GM18520 (cell line): ENCODE results near the gene KCNT1.
"Not testable (repeated sequence)": the region's sequence is repeated elsewhere in the genome, so short reads cannot be mapped to it uniquely, and the experiment has no call there.

ENCODE experiments used
- ATAC-seq: cut with Tn5 transposase; IDR thresholded peaks from one replicate; pipeline ENCODE4 v1.9.1; 2021; ENCODE audit not compliant: unreplicated experiment

The KCNT1 gene

DNA sequence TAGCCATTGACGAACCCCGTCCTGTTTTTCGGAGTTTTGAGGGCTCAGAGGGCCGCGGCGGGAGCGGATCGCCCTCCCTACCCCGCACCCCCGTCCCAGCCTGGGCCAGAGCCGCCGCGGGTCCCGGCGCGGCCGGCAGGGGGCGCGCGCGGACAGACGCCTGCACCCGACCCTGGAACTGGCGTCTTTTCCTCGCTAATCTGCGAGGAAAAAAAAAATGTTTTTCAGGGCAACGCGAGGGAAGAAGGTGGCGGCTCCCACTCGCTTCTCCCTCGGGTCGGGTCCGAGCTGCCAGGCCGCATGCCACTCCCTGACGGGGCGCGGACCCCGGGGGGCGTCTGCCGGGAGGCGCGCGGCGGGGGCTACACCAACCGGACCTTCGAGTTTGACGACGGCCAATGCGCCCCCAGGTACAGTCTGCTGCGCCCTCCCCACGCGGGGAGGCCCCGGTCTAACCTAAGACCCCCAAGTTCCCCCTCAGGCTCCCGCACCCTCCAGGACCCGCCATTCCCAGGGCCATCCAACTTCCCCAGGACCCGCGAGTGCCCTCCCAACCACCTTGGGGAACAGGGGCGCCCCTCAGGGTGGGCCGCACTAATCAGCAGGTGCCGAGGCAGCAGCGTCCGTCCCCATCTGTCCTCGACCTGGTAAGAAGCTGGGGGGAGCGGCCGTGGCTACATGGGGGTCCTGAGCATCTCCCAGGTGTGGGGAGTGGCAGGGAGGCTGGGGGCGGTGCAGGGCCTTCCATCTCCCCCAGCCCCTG lies at the start of gene KCNT1:
KCNT1 (plus strand) TSS at position 227 of the 763 bp plus-strand sequence; CDS start at position 301, 74 bp downstream.
- no peak for ATAC-seq

GRCh38 chr9:135655317-135655716 lies 46.7 kb upstream of the KCNT1 start:
- ATAC-seq: no peak

DNA sequence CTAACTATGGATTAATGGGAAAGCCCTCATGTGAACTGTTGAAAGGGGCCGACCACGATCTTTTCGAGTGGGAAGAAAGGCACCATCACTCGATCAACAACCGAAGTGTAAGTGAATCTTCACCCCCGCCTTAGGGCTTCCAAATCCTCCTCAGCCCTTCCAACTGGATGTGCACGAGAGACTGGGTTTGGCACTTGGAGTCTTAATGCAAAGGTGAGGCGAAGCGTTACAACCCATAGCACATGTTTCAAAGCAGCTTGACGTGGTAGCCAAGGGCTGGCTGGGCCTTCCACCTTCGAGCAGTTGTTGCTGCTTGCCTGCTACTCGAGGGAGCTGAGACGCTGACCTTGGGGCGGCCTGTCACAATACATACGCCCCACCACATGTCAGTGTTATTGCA lies 44.6 kb upstream of the KCNT1 start:
- no peak for ATAC-seq

DNA sequence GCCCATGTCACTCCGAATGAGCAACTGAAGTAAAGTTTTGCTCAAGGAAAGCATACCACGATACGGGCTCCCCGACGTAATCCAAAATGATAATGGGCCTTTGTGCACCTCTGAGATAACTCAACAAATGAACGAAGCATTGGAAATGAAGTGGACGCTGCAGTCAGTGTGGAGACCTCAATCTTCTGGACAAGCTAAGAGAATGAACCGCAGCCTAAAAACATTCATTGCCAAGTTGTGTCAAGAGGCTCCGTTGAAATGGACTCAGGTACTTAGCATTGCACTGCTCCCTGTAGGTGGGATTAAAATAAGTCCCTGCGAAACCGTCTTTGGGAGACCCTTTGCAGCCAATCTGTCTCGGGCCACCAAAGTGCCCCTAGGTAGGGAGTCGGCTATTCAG lies 42.7 kb upstream of the KCNT1 start:
- no peak for ATAC-seq

DNA sequence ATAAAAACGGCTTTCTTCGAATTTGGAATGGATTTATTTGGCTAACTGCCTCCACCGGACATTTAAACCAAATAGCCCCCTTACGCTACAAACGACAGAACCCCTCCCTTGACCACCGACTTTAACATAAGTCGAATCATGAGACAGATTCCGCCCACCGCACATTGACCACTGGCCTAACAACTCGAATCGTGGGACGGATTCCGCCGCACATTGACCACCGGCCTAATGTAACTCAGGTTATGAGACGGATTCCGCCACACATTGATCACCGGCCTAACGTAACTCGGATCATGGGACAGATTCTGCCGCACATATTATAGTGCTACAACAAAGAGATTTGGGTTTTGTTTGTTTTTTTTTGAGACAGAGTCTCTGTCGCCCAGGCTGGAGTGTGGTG lies 41.6 kb upstream of the KCNT1 start:
- ATAC-seq: no peak

GRCh38 chr9:135661816-135662560 lies 40.0 kb upstream of the KCNT1 start:
- no peak for ATAC-seq

- ATAC-seq: no peak
These were observed 39.1 kb upstream of the KCNT1 start, which contains the start of gene LCN9 for GRCh38 chr9:135662758-135663450. Gene LCN9 (plus strand): TSS chr9:135663309. CDS start chr9:135663322, 13 bp downstream.

DNA sequence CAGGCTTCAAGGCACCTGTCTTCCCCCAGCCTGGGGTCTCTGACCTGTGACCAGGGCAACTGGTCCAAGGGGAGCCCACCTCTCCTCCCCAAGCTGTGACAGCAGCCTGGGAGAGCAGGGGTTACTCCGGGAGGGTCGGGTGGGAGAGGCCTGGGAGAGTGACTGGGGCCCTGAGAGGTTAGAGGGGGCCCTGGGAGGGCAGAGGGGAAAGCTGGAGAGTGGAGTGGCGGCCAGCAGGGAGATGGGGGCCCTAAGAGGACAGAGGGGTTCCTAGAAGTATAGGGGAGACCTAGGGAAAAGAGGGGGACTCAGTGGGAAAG lies 38.6 kb upstream of the KCNT1 start:
- ATAC-seq: no peak

GRCh38 chr9:135663857-135664256 lies 38.1 kb upstream of the KCNT1 start:
- no peak for ATAC-seq

GRCh38 chr9:135664266-135664665 lies 37.7 kb upstream of the KCNT1 start:
- no peak for ATAC-seq

- ATAC-seq: no peak
These were observed 36.9 kb upstream of the KCNT1 start for GRCh38 chr9:135664801-135665794.

DNA sequence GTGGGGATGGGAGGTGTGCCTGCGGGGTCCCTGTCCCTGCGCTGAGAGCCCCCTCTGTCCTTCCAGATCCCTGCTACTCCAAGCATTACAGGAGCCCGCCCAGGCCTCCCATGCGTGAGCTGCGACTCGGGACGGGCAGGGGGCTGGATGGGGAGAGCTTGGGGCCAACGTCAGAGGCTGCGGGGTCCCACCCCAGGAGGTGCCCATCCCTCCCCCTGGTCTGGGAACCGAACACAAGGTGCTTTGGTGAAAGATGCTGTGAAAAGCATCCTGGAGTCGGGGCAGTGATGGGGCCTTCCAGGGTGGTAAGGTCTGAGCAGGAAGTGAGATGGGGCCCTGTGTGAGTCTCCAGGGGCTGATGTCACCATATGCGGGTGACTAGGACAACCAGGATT lies 36.2 kb upstream of the KCNT1 start:
- ATAC-seq: no peak

- no peak for ATAC-seq
These were observed 35.2 kb upstream of the KCNT1 start for GRCh38 chr9:135666534-135667462.

- no peak for ATAC-seq
These were observed 34.5 kb upstream of the KCNT1 start for GRCh38 chr9:135667463-135668001.

- not testable (repeated sequence) for ATAC-seq
These were observed 33.0 kb upstream of the KCNT1 start for GRCh38 chr9:135669018-135669417.

DNA sequence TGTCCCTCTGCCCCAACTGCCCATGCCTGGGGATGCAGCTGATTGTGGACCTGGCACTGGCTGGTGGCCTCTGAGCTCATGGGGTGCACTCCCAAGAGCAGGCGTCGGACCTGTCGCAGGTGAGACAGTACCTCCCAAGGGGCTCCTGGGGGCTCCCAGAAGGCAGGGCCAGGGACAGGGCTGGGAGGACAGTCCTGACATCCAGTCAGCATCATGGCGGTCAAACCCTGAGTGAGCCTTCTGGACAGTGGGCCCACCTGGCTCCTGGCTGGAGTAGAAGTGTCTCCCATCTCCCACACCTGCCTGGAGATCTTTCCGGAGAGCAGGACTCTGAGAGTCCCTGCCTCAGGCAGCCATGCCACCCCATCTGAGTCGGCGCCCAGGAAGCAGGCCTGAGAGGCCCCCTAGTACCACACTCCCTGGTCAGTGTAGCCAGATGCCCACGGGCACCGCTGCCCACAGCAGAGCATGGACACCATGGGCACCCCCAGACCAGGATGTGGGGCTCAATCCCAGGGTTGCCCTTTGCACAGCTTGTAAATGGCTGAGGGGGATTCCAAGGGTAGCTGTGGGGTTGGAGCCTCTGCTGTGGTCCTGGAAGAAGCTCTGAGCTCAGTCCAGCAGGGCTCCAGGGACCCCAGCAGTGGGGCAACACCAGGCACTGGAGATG lies 32.2 kb upstream of the KCNT1 start:
- ATAC-seq: no peak

DNA sequence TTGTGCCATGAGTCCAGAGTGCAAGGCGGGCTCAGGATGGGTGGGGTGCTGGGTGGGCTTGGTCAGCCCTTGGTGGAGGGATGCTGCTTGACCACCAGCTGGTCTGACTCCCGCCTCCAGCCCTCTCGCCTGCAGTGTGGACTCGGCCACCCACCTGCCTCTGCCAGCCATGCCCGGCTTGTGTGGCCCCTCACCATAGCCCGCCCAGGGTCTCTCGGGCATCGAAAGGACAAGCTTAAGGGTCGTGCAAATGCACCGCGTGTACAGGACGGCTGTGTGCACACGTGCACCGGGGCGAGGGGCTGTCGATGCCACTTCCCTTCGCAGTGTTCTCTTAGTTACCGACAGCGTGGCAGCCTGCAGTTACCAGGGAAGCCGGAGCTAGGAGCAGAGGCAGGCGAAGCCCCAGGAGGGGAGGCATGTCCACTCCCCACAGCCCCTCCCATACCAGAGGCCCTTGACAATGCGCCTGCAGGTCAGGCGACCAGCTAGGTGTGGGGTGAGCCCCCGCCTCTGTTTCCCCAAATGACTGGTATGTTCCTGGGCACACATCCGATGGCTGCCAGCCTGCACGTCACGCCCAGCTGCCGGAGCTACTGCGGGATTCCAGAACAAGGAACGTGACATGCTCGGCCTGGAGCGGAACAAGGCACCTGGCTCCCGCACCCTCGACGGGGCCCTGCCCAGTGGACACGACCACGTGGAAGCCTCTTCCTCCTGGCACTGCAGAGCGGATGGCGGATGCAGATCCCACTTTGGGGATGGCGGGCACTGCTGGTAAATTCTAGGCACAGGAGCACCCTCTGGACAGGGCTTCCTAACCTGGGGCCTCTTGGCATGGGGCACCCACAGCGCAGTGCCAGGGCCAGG lies 31.0 kb upstream of the KCNT1 start:
- no peak for ATAC-seq

DNA sequence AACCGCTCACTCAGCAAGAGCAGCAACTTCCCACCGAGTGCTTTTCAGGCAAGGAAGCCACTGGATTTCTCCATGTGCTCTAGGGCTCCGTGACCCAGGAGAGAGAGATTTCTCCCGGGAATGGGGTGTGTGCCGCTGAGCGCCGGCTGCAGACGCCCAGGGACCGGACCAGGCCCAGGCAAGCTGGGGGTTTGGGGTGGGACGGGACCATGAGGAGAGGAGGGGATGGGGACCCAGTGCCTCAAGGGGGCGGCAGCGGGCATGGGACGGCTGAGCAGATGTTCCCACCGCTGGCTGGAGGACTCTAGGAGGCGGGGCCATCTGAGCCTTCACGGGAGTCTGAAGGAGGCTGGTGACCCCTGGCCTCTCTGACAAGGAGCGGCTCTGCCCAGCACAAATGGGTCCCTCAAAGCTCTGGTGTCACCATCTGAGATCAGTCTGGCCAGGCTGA lies 30.4 kb upstream of the KCNT1 start:
- ATAC-seq: no peak
